GM03348 (cell line): ENCODE data around the gene C10orf120.

Experiments
- DNase-seq: peaks from one replicate; pipeline ENCODE4 v3.0.0; 2012; ENCODE audit warnings: low spot score

The C10orf120 gene

DNA sequence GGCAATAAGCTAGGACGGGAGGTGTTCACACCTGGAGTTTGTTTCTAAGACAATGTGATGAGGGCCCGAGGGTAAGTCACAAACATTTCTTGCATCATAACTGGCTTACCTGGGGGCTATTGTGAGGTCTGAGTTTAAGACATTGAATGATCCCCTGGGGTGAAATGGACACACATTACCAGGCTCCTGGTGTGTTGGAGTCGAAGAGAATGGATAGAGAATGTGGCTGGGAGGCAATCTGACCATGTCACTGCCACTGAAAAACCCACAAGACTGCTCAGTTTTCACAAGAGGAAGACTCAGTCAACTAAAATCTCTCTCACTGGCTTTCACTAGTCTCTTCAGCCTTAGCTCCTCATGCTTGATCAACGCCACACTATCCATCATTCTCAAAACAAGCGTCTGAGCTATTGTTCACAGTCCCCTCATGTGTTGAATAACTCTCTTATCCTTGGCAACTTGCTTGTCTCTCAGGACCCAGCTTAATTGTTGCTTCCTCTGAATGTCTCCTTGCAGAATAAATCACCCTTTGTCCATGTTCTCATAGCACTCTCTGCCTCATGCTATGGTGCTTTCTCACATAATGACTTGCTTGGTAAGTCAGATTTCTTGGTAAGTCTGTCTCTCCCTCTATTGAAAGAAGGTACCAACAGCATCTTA, at the start of gene C10orf120:
C10orf120 (minus strand) TSS at position 51 of the 660 bp plus-strand sequence. CDS start 56 bp downstream, outside the sequence.
- no peak for DNase-seq

GRCh38 chr10:122748496-122748895, 48.9 kb upstream of the C10orf120 start:
- no peak for DNase-seq

GRCh38 chr10:122746408-122746807, 46.8 kb upstream of the C10orf120 start:
- DNase-seq = no peak

GRCh38 chr10:122744257-122744656, 44.6 kb upstream of the C10orf120 start:
- DNase-seq = no peak

- DNase-seq = no peak
Measured at GRCh38 chr10:122740640-122741039, 41.0 kb upstream of the C10orf120 start.

DNA sequence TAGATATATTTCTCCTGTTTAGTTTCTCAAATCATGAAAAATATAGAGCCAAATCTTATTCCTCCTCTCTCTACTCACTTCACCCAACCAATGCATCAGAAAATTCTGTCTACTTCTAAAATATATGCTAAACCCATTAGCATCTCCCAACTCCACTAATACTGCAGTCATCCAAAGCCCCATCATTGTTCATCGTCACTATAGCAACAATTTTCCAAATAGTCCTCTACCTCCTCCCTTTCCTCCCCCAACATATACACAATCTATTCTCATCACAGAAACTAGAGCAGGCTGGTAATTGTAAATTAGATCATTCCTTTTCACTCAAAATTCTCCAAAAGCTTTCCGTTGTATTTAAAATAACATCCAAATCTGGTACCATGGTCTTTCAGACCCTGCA, 38.4 kb upstream of the C10orf120 start:
- no peak for DNase-seq

GRCh38 chr10:122733931-122734665, 34.5 kb upstream of the C10orf120 start:
- DNase-seq = no peak

GRCh38 chr10:122733443-122733842, 33.8 kb upstream of the C10orf120 start:
- DNase-seq = no peak

GRCh38 chr10:122730238-122730637, 30.6 kb upstream of the C10orf120 start:
- no peak for DNase-seq

- no peak for DNase-seq
Measured at GRCh38 chr10:122729126-122729525, 29.5 kb upstream of the C10orf120 start.

- no peak for DNase-seq
Measured at GRCh38 chr10:122727426-122727825, 27.8 kb upstream of the C10orf120 start.

GRCh38 chr10:122725768-122726167, 26.1 kb upstream of the C10orf120 start:
- DNase-seq = no peak

- DNase-seq = no peak
Measured at GRCh38 chr10:122725006-122725405, 25.4 kb upstream of the C10orf120 start.

DNA sequence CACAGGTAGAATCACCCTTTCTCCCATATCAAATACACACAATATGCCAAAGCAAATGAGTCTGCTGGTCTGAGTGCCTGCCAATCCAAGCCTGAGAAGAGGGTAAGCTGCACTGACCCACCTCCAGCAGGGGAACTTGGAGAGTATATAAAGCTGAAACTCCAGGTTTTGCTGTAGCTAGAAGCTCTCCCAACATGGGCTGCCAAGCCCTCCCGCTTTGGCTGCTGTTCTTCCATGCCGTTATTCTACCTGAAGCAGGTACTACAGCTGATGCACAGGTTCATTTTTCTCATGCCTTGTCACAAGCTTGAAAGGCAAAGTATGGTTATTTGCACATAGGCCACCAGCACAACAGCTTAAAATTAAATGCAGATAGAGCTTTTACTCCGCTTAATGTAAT, 21.5 kb upstream of the C10orf120 start:
- DNase-seq = no peak

GRCh38 chr10:122716025-122716424, 16.4 kb upstream of the C10orf120 start:
- no peak for DNase-seq

GRCh38 chr10:122715576-122715975, 15.9 kb upstream of the C10orf120 start:
- DNase-seq = no peak

DNA sequence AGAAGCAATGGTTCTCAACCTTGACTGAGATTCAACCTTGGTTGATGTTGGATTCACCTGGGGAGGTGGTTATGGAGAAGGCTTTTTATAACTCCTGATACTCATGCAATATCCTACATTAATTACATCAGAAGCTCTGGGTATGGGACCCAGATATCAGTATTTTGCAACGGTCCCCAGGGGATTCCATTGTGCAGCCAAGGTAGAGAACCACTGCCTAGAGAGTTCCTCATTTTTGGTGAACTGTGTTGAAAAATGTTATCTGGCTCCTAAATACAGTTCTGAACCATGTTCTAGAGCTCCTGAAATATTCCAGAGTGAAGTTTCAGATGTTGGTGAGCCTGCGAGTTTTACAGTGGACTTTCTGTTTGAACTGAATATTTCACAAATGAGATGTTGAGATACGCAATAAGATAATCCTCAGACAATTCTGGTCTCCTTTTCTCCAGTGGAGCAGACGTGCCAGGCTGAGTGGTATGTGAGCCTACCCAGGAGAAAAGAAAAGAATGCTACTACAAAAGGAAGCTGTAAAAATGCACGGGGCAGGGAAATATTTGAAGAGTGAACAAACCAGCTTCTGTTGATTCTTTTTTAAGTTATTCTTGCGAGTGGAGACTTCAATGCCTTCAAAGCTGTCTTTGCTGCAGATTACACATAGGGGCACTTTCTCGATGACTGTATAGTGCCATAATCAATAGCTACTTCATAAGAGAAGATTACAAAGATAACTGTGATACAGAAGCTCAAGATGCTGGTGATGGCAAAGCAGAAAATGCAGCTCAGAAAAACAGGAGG, 13.6 kb upstream of the C10orf120 start:
- DNase-seq = no peak

DNA sequence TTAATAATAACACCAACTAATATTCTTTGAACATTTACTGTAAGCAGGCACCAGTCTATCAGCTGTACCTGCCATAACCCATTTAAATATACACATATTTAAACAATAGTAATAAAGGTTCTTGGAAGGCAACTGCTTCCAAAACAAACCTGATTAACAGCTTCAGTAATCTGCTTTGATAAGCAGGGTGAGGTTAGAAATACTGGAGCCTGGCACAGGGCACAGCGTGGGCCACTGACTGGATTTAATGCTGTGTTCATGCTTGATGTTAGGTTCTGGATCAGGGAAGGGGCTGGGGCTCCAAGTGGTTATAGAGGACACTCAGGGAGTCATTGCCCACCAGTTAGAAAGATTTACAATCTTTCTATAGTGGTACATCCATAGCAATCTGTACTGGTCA, 10.9 kb upstream of the C10orf120 start:
- DNase-seq = no peak

GRCh38 chr10:122709971-122710370, 10.3 kb upstream of the C10orf120 start:
- DNase-seq = no peak

DNA sequence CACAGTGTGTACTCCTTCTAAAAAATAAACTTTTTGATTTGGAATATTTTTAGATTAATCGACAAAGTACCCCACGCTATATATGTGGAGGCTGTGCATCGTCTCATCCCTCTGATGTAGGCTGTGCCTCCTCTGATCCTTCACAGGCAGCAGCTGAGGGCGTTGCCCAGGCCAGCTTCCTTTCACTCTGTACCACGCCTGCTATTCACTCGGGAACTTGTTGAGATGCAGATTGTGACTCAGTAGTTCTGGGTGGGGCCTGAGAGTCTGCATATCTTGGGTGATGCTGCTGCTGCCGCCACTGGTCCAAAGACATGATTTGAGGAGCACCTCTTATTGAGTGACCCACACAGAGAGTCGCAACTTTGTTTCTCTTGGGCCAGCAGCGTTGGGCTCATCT, 7.9 kb upstream of the C10orf120 start:
- no peak for DNase-seq

GRCh38 chr10:122706947-122707346, 7.3 kb upstream of the C10orf120 start:
- no peak for DNase-seq

DNA sequence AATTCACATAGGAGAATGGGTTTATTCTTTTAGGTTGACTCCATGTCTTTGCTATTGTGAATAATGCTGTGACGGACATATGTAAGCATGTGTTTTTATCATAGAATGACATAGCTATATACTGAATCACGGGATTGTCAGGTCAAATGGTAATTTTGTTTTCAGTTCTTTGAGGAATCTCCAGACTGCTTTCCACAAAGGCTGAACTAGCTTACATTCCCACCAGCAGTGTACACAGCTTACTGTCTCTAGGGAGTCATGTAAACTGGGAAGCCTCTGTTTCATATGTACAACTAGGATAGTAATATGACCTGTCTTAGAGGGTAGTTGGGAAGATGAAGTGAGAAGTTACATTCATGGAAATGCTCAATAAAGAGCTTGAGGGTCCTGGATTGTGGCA, 6.8 kb upstream of the C10orf120 start:
- no peak for DNase-seq
